AG04450 (cell line): ENCODE data around the gene HECA. TPM values are rescaled to one million over a fixed set of nuclear protein-coding genes. Genes with fewer than 3 reads are reported as not detected.

Source experiments
- polyA plus RNA-seq: library from polyadenylated mRNA; depleted of rRNA; stranded (reverse); fragments of >200 nt; gene quantifications from 2 replicates; pipeline ENCODE4 v1.2.3, GENCODE V29; 2011; rRNA removed

The HECA gene
- polyA plus RNA-seq, 1 experiment, result 10.6 TPM

Other genes starting within 250 kb of the HECA start
- gene REPS1, start 146.8 kb upstream of the HECA start, polyA plus RNA-seq, result 30.5 and 36.6 TPM in 2 replicates
- 40.4 and 56.4 TPM in 2 replicates for gene ABRACL, start 106.3 kb upstream of the HECA start, polyA plus RNA-seq
- 0.88 and 1.3 TPM in 2 replicates for gene TXLNB, start 156.9 kb downstream of the HECA start, polyA plus RNA-seq
- gene CITED2, start 239.6 kb downstream of the HECA start, polyA plus RNA-seq, result 95.6 and 117 TPM in 2 replicates